HG03432 (cell line): ENCODE results near the gene RPUSD2.

Source experiments
- ATAC-seq: cut with Tn5 transposase; IDR thresholded peaks from one replicate; pipeline ENCODE4 v1.9.1; 2021; ENCODE audit warnings: mild to moderate bottlenecking, moderate library complexity; ENCODE audit not compliant: unreplicated experiment

RPUSD2 gene

GRCh38 chr15:40569129-40569953, at the start of gene RPUSD2:
Gene RPUSD2 (plus strand): TSS chr15:40569299. CDS start chr15:40569338, 39 bp downstream.
- ATAC-seq = peak; percentile 56

- no peak for ATAC-seq
These were observed 45.5 kb upstream of the RPUSD2 start for GRCh38 chr15:40523611-40524010.

GRCh38 chr15:40525855-40526254, 43.2 kb upstream of the RPUSD2 start:
- no peak for ATAC-seq

GRCh38 chr15:40528801-40529200, 40.3 kb upstream of the RPUSD2 start:
- no peak for ATAC-seq

GRCh38 chr15:40533763-40534364, 35.2 kb upstream of the RPUSD2 start:
- no peak for ATAC-seq

GRCh38 chr15:40534371-40534770, 34.7 kb upstream of the RPUSD2 start:
- ATAC-seq = no peak

GRCh38 chr15:40536501-40536900, 32.6 kb upstream of the RPUSD2 start:
- no peak for ATAC-seq

GRCh38 chr15:40538976-40539375, 30.1 kb upstream of the RPUSD2 start:
- no peak for ATAC-seq

- ATAC-seq = peak; percentile 48
These were observed 26.0 kb upstream of the RPUSD2 start for GRCh38 chr15:40543082-40543481.

GRCh38 chr15:40543631-40544294, 25.3 kb upstream of the RPUSD2 start:
- peak; percentile 74 for ATAC-seq

GRCh38 chr15:40545457-40545856, 23.6 kb upstream of the RPUSD2 start:
- no peak for ATAC-seq

- ATAC-seq = no peak
These were observed 20.5 kb upstream of the RPUSD2 start for GRCh38 chr15:40548610-40549009.

GRCh38 chr15:40549894-40550293, 19.2 kb upstream of the RPUSD2 start:
- no peak for ATAC-seq

GRCh38 chr15:40550341-40551037, 18.6 kb upstream of the RPUSD2 start:
- peak; percentile 76 for ATAC-seq

GRCh38 chr15:40554161-40554525, 15.0 kb upstream of the RPUSD2 start:
- ATAC-seq = no peak

- ATAC-seq = no peak
These were observed 13.2 kb upstream of the RPUSD2 start for GRCh38 chr15:40555876-40556275.

GRCh38 chr15:40558952-40559742, 10.0 kb upstream of the RPUSD2 start:
- ATAC-seq = no peak

GRCh38 chr15:40562691-40563090, 6.4 kb upstream of the RPUSD2 start:
- ATAC-seq = no peak

GRCh38 chr15:40563426-40563825, 5.7 kb upstream of the RPUSD2 start:
- ATAC-seq = no peak

- ATAC-seq = peak; percentile 95
These were observed 4.3 kb upstream of the RPUSD2 start, which contains the start of gene CCDC32 for GRCh38 chr15:40564591-40565332. Gene CCDC32 (minus strand): TSS chr15:40565042. CDS start chr15:40563015, 2,027 bp downstream.
